Uterus (tissue), 4 donors: ENCODE data around the gene GAA. TPM values are rescaled to one million over a fixed set of nuclear protein-coding genes. Genes with fewer than 3 reads are reported as not detected.
A peak's percentile ranks its signal among the peaks of the same experiment; 100 is the strongest.

Source experiments
- DNase-seq, 2 donors: peaks; one replicate each; pipeline ENCODE4 v3.0.0-alpha.2; 2019 to 2020
- H3K27ac ChIP-seq, 2 donors: fragments of 200-600 bp; sonication (generic); 1 replicate in 1 of 2; 2 replicates in 1 of 2; pipeline ENCODE4 v1.5.1; 2016 to 2018
- H3K27me3 ChIP-seq, 2 donors: fragments of 200-600 bp; sonication (generic); one replicate each; pipeline ENCODE4 v1.5.1; 2018 to 2019; ENCODE audit warnings: control low read depth in 1 of 2
- H3K36me3 ChIP-seq, 2 donors: fragments of 200-600 bp; sonication (generic); one replicate each; pipeline ENCODE4 v1.5.1; 2019; ENCODE audit warnings: control low read depth in 1 of 2
- H3K4me1 ChIP-seq, 2 donors: fragments of 200-600 bp; sonication (generic); one replicate each; pipeline ENCODE4 v1.5.1; 2018 to 2019; ENCODE audit warnings: control low read depth in 1 of 2
- H3K4me3 ChIP-seq, 2 donors: fragments of 200-600 bp; sonication (generic); 1 replicate in 1 of 2; 2 replicates in 1 of 2; pipeline ENCODE4 v1.5.1; 2018 to 2019; ENCODE audit warnings: mild to moderate bottlenecking in 1 of 2
- H3K9me3 ChIP-seq, 2 donors: fragments of 200-600 bp; sonication (generic); one replicate each; pipeline ENCODE4 v1.5.1; 2019; ENCODE audit warnings: control low read depth in 1 of 2
- POLR2A ChIP-seq, 2 donors: fragments of 450-650 bp; IDR thresholded peaks; one replicate each; pipeline ENCODE4 v1.6.1; 2016; ENCODE audit warnings: antibody characterized with exemption in 2 of 2, mild to moderate bottlenecking in 1 of 2, moderate library complexity in 1 of 2
- intact Hi-C: fragments of 100-400 bp; cut with DNase I; formaldehyde crosslinking; loops from one replicate; pipeline ENCODE4 v1.15.1; 2023; ENCODE audit warnings: low total_unique reads
- total RNA-seq, 4 donors: library from RNA; depleted of rRNA in 3 of 4; stranded (reverse); fragments of >200 nt in 3 of 4; gene quantifications; one replicate each; pipeline versions ENCODE4 v1.1.0 to v1.2.4, GENCODE V29; 2014 to 2023
- TF ChIP-seq, protein P1 (sequence below), 4 experiments: fragments of 200-600 bp in 2 of 4; fragments of 450-650 bp in 2 of 4; sonication (generic) in 2 of 4; IDR thresholded peaks; one replicate each; pipeline ENCODE4 v1.5.1; 2016 to 2019; ENCODE audit warnings: antibody characterized with exemption in 4 of 4, mild to moderate bottlenecking in 2 of 4, moderate library complexity in 1 of 4
- donor health status: DM: yes; HTN: yes; CAD: no.

Gene GAA
- total RNA-seq, 4 donors from 2014 or later = 23.1 to 48.3 (median 35.6) TPM

DNA sequence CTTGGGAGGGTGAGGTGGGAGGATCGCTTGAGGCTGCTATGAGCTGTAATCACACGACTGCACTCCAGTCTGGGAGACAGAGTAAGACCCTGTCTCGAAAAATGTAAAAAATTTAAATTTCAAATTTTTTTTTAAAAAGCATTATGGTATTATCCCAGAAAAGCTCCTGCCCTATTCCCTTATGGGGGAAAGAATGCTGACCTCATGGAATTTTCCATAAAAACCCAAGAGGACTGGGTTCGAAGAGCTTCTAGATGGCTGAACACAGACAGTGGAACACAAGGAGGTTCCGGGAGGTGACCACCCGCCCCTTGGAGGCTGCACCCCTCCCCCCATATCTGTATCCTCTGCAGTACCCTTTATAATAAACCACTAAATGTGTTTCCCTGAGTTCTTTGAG is 41.5 kb downstream of the GAA start:
- H3K9me3 ChIP-seq = no peaks in the 10 kb centered on the region
- DNase-seq = no peak
- no peaks in the 10 kb centered on the region for H3K36me3 ChIP-seq
- no peak overlapping the region for H3K27ac ChIP-seq
- TF ChIP-seq, protein P1, sequence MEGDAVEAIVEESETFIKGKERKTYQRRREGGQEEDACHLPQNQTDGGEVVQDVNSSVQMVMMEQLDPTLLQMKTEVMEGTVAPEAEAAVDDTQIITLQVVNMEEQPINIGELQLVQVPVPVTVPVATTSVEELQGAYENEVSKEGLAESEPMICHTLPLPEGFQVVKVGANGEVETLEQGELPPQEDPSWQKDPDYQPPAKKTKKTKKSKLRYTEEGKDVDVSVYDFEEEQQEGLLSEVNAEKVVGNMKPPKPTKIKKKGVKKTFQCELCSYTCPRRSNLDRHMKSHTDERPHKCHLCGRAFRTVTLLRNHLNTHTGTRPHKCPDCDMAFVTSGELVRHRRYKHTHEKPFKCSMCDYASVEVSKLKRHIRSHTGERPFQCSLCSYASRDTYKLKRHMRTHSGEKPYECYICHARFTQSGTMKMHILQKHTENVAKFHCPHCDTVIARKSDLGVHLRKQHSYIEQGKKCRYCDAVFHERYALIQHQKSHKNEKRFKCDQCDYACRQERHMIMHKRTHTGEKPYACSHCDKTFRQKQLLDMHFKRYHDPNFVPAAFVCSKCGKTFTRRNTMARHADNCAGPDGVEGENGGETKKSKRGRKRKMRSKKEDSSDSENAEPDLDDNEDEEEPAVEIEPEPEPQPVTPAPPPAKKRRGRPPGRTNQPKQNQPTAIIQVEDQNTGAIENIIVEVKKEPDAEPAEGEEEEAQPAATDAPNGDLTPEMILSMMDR (IDR thresholded peaks at IDR 0.05) = no peak
- TF ChIP-seq POLR2A (IDR thresholded peaks at IDR 0.05) = no peak
- intact Hi-C loops = no loop called here
- H3K4me1 ChIP-seq = no peaks in the 10 kb centered on the region
- H3K27me3 ChIP-seq = no peaks in the 10 kb centered on the region
- no peak overlapping the region for H3K4me3 ChIP-seq

DNA sequence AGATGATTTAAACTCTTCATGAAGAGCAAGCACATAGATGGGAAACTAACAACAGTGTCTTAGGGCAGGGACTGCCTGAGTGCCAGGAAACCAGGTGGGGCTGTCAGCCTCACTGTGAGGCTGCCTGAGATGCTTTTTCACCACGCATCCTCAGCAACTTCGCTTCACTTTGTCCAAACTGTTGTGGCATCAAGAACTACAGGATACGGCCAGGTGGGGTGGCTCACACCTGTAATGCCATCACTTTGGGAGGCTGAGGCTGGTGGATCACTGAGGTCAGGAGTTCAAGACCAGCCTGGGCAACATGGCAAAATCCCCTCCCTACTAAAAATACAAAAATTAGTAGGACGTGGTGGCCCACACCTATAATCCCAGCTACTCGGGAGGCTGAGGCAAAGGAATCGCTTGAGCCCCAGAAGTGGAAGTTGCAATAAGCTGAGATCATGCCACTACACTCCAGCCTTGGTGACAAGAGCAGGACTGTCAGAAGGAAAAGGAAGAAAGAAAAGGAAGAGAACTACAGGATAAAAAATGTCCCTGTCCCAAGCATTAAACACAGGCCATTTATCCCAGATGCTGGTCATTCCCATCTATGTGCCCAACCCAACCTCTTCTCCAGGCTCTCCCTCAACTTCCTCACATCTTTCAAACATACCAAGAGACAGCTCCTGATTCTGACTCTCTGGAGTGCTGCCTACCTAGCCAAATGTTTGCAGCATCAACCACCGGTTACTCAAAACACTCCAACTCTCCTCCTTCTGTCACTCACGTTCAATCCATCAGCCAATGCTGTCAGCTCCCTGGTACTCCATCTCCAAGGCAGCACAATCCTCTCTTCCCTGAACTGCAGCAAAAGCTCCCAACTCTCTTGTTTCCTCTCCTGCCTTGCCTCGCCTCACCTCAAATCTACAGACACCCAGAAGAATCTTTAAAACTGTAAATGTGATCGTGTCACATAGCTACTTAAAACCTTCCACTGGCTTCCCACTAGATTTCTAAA is 44.0 kb downstream of the GAA start:
- intact Hi-C loops = no loop called here
- H3K36me3 ChIP-seq = no peaks in the 10 kb centered on the region
- no peaks in the 10 kb centered on the region for H3K9me3 ChIP-seq
- H3K27me3 ChIP-seq = no peaks in the 10 kb centered on the region
- peak overlapping the region; percentile 83 to 94 for H3K4me3 ChIP-seq
- TF ChIP-seq, protein P1 (IDR thresholded peaks at IDR 0.05) = no peak
- TF ChIP-seq POLR2A (IDR thresholded peaks at IDR 0.05) = no peak
- H3K4me1 ChIP-seq = no peaks in the 10 kb centered on the region
- no peak for DNase-seq
- H3K27ac ChIP-seq = peak overlapping the region; percentile 93 to 96

DNA sequence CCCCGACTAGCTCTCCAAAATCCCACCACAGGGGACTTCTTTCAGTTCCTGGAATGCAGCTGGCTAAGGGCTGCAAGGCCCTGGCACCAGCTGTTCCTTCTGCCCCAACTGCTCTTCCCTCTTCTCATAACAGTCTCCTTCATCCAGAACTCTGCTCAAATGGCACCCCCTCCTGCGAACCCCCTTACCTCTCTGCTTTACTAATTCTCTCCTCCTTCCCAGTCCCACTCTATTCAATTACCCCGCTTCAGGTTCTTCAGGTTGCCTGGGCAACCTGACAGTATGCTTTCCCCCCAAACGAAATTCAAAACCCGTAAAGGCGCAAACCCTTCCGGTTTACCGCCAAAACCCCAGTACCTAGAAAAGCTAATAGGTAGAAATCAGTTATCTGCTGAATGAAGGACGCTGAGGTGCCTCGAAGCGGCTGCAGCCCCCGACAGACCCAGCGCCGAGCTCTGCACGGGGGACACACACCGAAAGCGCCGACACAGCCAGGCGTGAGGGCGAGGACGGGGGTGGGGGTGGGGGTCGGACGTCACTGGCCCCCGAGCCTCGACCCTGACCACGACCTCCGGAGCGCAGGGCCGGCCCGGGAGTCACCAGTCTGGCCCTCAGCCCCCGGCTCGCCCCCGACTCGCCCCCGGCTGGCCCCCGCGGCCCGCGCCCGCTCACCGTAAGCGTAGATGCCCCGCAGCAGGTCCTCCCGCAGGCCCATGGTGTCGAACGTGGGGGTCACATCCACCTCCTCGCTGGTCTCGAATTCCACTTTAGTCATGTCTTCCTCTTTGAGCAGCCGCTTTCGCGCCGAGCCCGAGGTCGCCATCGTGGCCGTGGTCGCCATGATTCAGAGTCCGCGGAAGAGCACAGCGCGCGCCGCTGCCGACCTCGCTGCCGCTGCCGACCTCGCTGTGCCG is 45.0 kb downstream of the GAA start:
- peak in 1 of 2 donors; percentile 32 for DNase-seq
- H3K27me3 ChIP-seq = no peaks in the 10 kb centered on the region
- peak overlapping the region; percentile 93 to 96 for H3K27ac ChIP-seq
- H3K4me3 ChIP-seq = peak overlapping the region; percentile 83 to 94
- H3K4me1 ChIP-seq = no peaks in the 10 kb centered on the region
- TF ChIP-seq, protein P1 (IDR thresholded peaks at IDR 0.05) = no peak
- no peak for TF ChIP-seq POLR2A (IDR thresholded peaks at IDR 0.05)
- intact Hi-C loops = no loop called here
- no peaks in the 10 kb centered on the region for H3K9me3 ChIP-seq
- no peaks in the 10 kb centered on the region for H3K36me3 ChIP-seq

DNA sequence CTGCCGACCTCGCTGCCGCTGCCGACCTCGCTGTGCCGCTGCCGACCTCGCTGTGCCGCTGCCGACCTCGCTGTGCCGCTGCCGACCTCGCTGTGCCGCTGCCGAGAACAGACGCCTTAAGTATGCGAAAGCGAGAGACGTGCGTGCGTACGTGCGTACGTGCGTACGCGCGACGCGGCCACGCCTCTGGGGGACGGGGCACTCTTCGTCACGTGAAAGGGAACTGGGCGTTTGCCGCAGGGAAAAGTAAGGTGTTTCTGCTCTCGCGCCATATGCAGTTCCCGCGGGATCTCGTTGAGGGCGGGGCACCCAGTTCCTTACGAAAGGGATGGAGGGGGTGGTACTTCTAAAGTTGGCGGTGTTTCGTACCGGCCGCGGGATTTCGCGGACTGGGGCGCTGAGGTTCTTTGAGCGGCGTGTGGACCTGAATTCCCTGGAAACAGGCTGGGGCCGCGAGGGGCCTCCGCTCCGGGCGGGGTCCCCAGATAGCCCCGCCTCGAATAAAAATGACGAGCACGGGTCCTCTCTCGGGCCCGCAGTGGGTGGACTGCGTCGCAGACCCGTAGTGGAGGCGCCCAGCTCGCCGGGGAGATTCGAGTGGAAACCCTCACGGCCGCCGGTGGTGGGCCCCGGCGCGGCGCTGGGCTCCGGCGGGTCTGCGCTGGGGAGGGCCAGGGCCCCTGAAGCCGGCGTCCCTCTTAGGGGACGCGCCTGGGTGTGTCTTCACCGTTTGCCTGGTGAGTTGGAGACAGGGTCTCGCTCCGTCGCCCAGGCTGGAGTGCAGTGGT is 45.8 kb downstream of the GAA start, which contains the start of gene EIF4A3:
Gene EIF4A3, minus strand, starts transcription at position 94 of the 788 bp plus-strand sequence. CDS start 167 bp downstream, outside the sequence.
- Histone ChIP-seq H3K4me1 (no peaks in the 10 kb centered on the region), H3K36me3 (no peaks in the 10 kb centered on the region), H3K27me3 (no peaks in the 10 kb centered on the region), H3K27ac (peak within 1 kb of the TSS; percentile 93 to 96), H3K4me3 (peak within 1 kb of the TSS; percentile 83 to 94), H3K9me3 (no peaks in the 10 kb centered on the region)
- DNase-seq = peak; percentile 99
- intact Hi-C loops = no loop called here
- TF ChIP-seq, protein P1 (IDR thresholded peaks at IDR 0.05) = peak in 3 of 4 experiments; percentile 10 to 31 (median 15)
- peak; percentile 93 for TF ChIP-seq POLR2A (IDR thresholded peaks at IDR 0.05)
